ENCODE results near the gene TMEM131. TPM values are rescaled to one million over a fixed set of nuclear protein-coding genes. Genes with fewer than 3 reads are reported as not detected.
"Not testable (repeated sequence)": the region's sequence is repeated elsewhere in the genome, so short reads cannot be mapped to it uniquely, and the experiment has no call there.

TMEM131 gene
- total RNA-seq, 6 experiments from 2014 or later = 39.2 to 49.5 (median 45.1) TPM

- Mint-ChIP-seq H3K36me3 (ENCODE audit: low read depth) (peaks cover 4% of the 10 kb centered on the region; the same call in 1 of the 2 replicates), H3K4me3 (no peak overlapping the region), H3K27ac (no peak overlapping the region), H3K9me3 (no peaks in the 10 kb centered on the region), H3K27me3 (ENCODE audit: insufficient read depth) (no peaks in the 10 kb centered on the region), H3K4me1 (ENCODE audit: low read depth) (peaks cover 25% of the 10 kb centered on the region)
- no peak for TF ChIP-seq CTCF (IDR thresholded peaks at IDR 0.05)
- DNase-seq = no peak
Observed at GRCh38 chr2:97848306-97848705, 147.4 kb downstream of the TMEM131 start.

DNA sequence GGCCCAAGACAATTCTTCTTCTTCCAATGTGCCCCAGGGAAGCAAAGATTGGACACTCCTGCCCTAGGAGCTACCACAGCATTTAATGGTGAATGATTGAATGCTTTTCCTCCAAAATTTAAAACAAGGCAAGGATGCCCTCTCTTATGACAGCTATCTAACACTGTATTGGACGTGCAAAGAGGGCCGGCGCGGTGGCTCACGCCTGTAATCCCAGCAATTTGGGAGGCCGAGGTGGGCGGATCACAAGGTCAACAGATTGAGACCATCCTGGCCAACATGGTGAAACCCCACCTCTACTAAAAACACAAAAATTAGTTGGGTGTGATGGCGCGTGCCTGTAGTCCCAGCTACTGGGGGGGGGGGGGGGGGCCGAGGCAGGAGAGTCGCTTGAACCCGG is 149.0 kb downstream of the TMEM131 start:
- H3K27ac Mint-ChIP-seq; H3K9me3 Mint-ChIP-seq; H3K27me3 Mint-ChIP-seq (ENCODE audit: insufficient read depth); H3K4me3 Mint-ChIP-seq; DNase-seq: not testable (repeated sequence)
- H3K36me3 Mint-ChIP-seq (ENCODE audit: low read depth) = peaks cover 12% of the 10 kb centered on the region
- peaks cover 18% of the 10 kb centered on the region for H3K4me1 Mint-ChIP-seq (ENCODE audit: low read depth)

DNA sequence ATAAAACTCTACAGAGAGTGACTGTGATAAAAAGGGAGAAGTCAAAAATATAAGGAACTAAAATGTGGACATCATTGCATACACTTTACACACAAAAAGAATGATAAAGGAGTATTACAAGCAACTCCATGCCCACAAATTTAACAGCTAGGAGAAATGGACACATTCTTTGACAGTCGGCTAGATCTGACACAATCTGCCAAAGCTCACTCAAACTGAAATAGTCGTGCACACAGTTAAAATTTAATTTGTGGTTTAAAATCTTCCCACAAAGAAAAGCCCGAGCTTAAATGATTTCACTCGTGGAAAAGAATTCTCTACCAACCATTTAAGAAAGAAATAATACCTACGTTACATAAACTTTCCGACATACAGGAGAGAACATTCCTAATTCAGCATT is 149.9 kb downstream of the TMEM131 start:
- H3K9me3 Mint-ChIP-seq = no peaks in the 10 kb centered on the region
- no peak for DNase-seq
- H3K27ac Mint-ChIP-seq = no peak overlapping the region
- no peaks in the 10 kb centered on the region for H3K27me3 Mint-ChIP-seq (ENCODE audit: insufficient read depth)
- H3K4me3 Mint-ChIP-seq = no peak overlapping the region
- H3K36me3 Mint-ChIP-seq (ENCODE audit: low read depth) = peaks cover 11% of the 10 kb centered on the region
- H3K4me1 Mint-ChIP-seq (ENCODE audit: low read depth) = peaks cover 18% of the 10 kb centered on the region
- TF ChIP-seq CTCF (IDR thresholded peaks at IDR 0.05) = no peak

DNA sequence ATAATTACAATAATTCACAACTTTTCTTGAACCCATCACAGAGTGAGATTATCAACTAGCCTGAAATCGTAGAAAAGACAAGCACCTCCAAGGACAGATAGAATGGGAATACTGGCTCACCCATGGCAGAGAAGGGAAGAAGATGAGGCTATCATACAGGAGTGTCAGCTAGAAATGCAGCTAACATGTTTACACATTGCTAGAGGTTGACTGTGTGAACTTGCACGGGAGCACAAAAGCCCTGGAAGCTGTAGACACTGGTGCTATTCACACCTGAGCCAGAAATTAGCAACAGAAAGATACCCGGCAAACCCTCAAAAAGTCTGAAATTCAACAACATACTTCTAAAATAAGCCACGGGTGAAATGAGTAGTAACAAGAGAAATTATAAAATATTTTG is 150.6 kb downstream of the TMEM131 start:
- Mint-ChIP-seq H3K4me1 (ENCODE audit: low read depth) (peaks cover 15% of the 10 kb centered on the region), H3K9me3 (no peaks in the 10 kb centered on the region), H3K36me3 (ENCODE audit: low read depth) (peaks cover 14% of the 10 kb centered on the region), H3K27me3 (ENCODE audit: insufficient read depth) (no peaks in the 10 kb centered on the region), H3K27ac (no peak overlapping the region), H3K4me3 (no peak overlapping the region)
- TF ChIP-seq CTCF (IDR thresholded peaks at IDR 0.05) = no peak
- DNase-seq = no peak

GRCh38 chr2:97844311-97844859 is 151.4 kb downstream of the TMEM131 start:
- Mint-ChIP-seq H3K27ac (no peak overlapping the region), H3K9me3 (no peaks in the 10 kb centered on the region), H3K4me1 (ENCODE audit: low read depth) (peaks cover 10% of the 10 kb centered on the region), H3K4me3 (no peak overlapping the region), H3K36me3 (ENCODE audit: low read depth) (peaks cover 22% of the 10 kb centered on the region), H3K27me3 (ENCODE audit: insufficient read depth) (no peaks in the 10 kb centered on the region)
- no peak for DNase-seq
- TF ChIP-seq CTCF (IDR thresholded peaks at IDR 0.05) = no peak

- Mint-ChIP-seq H3K27ac (no peak overlapping the region), H3K9me3 (no peaks in the 10 kb centered on the region), H3K4me3 (no peak overlapping the region), H3K36me3 (ENCODE audit: low read depth) (peaks cover 31% of the 10 kb centered on the region), H3K27me3 (ENCODE audit: insufficient read depth) (no peaks in the 10 kb centered on the region), H3K4me1 (ENCODE audit: low read depth) (no peaks in the 10 kb centered on the region)
- no peak for DNase-seq
- TF ChIP-seq CTCF (IDR thresholded peaks at IDR 0.05) = no peak
Observed at GRCh38 chr2:97840198-97840597, 155.6 kb downstream of the TMEM131 start.
